ENCODE results near the gene PCSK2. TPM values are rescaled to one million over a fixed set of nuclear protein-coding genes. Genes with fewer than 3 reads are reported as not detected.

The PCSK2 gene
- total and polyA plus RNA-seq, 2 donors (not counting 3 experiments of a cell fraction or from before 2014, with no cell fraction given) = not detected

GRCh38 chr20:17399303-17399985 lies 172.6 kb downstream of the PCSK2 start:
- dilution Hi-C loops (cut with MboI; ENCODE audit: extremely low pct_ligation_motif_present, low sequenced_read_pairs) = no loop called here
- POLR2A ChIA-PET = no interaction called here
- CTCF ChIA-PET = interaction anchor here (1.1 kb wide), 1 partner anchor 33 kb away, joined by 3 read pairs; no protein-coding TSS in a partner anchor

More at GRCh38 chr20:17399303-17399985, 172.6 kb downstream of the PCSK2 start:
- Histone ChIP-seq H3K4me3 (replicated peaks in 1 of 3; ENCODE audit: insufficient read depth in 1 of 3, low read depth in 1 of 3, low read length in 3 of 3) (no peak overlapping the region), H3K9ac (replicated peaks; ENCODE audit: extremely low read depth, insufficient read depth, low read length) (no peak overlapping the region), H3K4me2 (ENCODE audit: insufficient read depth, low read length) (no peak overlapping the region), H2AFZ (ENCODE audit: low read depth, low read length) (no peak overlapping the region), H3K27ac (ENCODE audit: insufficient read depth, low read depth, low read length) (no peak overlapping the region), H3K79me2 (ENCODE audit: control insufficient read depth, insufficient read depth, low read length) (no peaks in the 10 kb centered on the region), H3K27me3 (ENCODE audit: control insufficient read depth in 2 of 2, insufficient read depth in 2 of 2, low read length in 2 of 2) (no peaks in the 10 kb centered on the region), H3K9me3 (replicated peaks; ENCODE audit: control insufficient read depth, insufficient read depth, low read length) (no peaks in the 10 kb centered on the region), H4K20me1 (replicated peaks; ENCODE audit: control insufficient read depth, extremely low read depth, insufficient read depth, low read length) (no peaks in the 10 kb centered on the region), H3K36me3 (ENCODE audit: control insufficient read depth in 2 of 2, extremely low read depth in 1 of 2, insufficient read depth in 2 of 2, low read length in 2 of 2) (no peaks in the 10 kb centered on the region), H3K4me1 (ENCODE audit: control insufficient read depth, extremely low read depth, insufficient read depth, low read length) (no peaks in the 10 kb centered on the region), H3K9me1 (replicated peaks; ENCODE audit: control insufficient read depth, extremely low read depth, insufficient read depth, low read length) (no peaks in the 10 kb centered on the region)
- FAIRE-seq (no peak), DNase-seq (ENCODE audit: low read depth, low spot score) (no peak)
- TF ChIP-seq FOS (IDR thresholded peaks at IDR 0.05; ENCODE audit: borderline replicate concordance, insufficient read depth, low read length) (no peak), CTCF (IDR thresholded peaks at IDR 0.05; ENCODE audit: extremely low read depth in 1 of 2, insufficient read depth in 1 of 2, low read depth in 1 of 2, low read length in 2 of 2) (no peak), MAX (IDR thresholded peaks at IDR 0.05; ENCODE audit: insufficient read depth, insufficient read length) (no peak), POLR2AphosphoS5 (IDR thresholded peaks at IDR 0.05; ENCODE audit: insufficient read depth, low read depth, low read length) (no peak), GATA2 (IDR thresholded peaks at IDR 0.05; ENCODE audit: insufficient read depth, insufficient read length, low read depth, low read length) (no peak)
- no TSS peak for BruUV-seq (replicated peaks)
- intact Hi-C loops (cut with micrococcal nuclease) = no loop called here

Data from endothelial cell of umbilical vein (primary cell).